Caco-2 (cell line): Measurements from ENCODE around the gene MC1R. TPM values are rescaled to one million over a fixed set of nuclear protein-coding genes. Genes with fewer than 3 reads are reported as not detected.

Experiments used
- BruUV-seq: library from RNA; stranded (reverse); fragments of 400-500 nt; replicated peaks from 2 replicates; lab custom pipeline; 2021; lab: Mats Ljungman, UMichigan
- CTCF ChIA-PET: fragments of 300-600 bp; sonication (Branson Sonifier 250); formaldehyde crosslinking; loops from one replicate; lab custom pipeline; 2022; ENCODE audit warnings: antibody characterized with exemption; lab: Charles Lee
- POLR2A ChIA-PET: fragments of 300-600 bp; sonication (Branson Sonifier 250); formaldehyde crosslinking; loops from one replicate; lab custom pipeline; 2022; ENCODE audit warnings: antibody characterized with exemption; lab: Charles Lee
- DNase-seq, 2 experiments: peaks; one replicate each; pipeline versions ENCODE4 v3.0.0 to v3.0.0-alpha.2; 2020 to 2022
- H3K27me3 ChIP-seq: replicated peaks from 2 replicates; pipeline ENCODE4 v1.6.0; 2011; ENCODE audit warnings: low read length; ENCODE audit not compliant: control insufficient read depth, insufficient read depth
- H3K36me3 ChIP-seq: 2 replicates; pipeline ENCODE4 v1.5.1; 2011; ENCODE audit warnings: low read length; ENCODE audit not compliant: control insufficient read depth, insufficient read depth
- H3K4me1 ChIP-seq: fragments of 250-450 bp; sonication (Bioruptor Pico); 2 replicates; pipeline ENCODE4 v1.5.1; 2020; ENCODE audit warnings: mild to moderate bottlenecking
- H3K4me3 ChIP-seq: 2 replicates; pipeline ENCODE4 v1.5.1; 2011; ENCODE audit warnings: low read depth, mild to moderate bottlenecking, control low read depth, low read length
- H3K9me3 ChIP-seq: fragments of 250-450 bp; sonication (Bioruptor Pico); 2 replicates; pipeline ENCODE4 v1.5.1; 2020; ENCODE audit warnings: mild to moderate bottlenecking, moderate library complexity
- H3K27ac Mint-ChIP-seq: one replicate; pipeline ENCODE4 v1.8.0; 2022; ENCODE audit warnings: mixed read lengths; ENCODE audit not compliant: unreplicated experiment
- H3K27me3 Mint-ChIP-seq: one replicate; pipeline ENCODE4 v1.8.0; 2022; ENCODE audit warnings: mixed read lengths; ENCODE audit not compliant: insufficient read depth, unreplicated experiment
- H3K36me3 Mint-ChIP-seq: one replicate; pipeline ENCODE4 v1.8.0; 2022; ENCODE audit warnings: mild to moderate bottlenecking, mixed read lengths; ENCODE audit not compliant: insufficient read depth, unreplicated experiment
- H3K4me1 Mint-ChIP-seq: one replicate; pipeline ENCODE4 v1.8.0; 2022; ENCODE audit warnings: low read depth, mixed read lengths; ENCODE audit not compliant: unreplicated experiment
- H3K4me3 Mint-ChIP-seq: one replicate; pipeline ENCODE4 v1.8.0; 2022; ENCODE audit warnings: mild to moderate bottlenecking, moderate library complexity, mixed read lengths; ENCODE audit not compliant: unreplicated experiment
- H3K9me3 Mint-ChIP-seq: one replicate; pipeline ENCODE4 v1.8.0; 2022; ENCODE audit warnings: mixed read lengths; ENCODE audit not compliant: unreplicated experiment
- intact Hi-C: fragments of 100-400 bp; cut with micrococcal nuclease; formaldehyde crosslinking; loops from one replicate; pipeline ENCODE4 v1.10.0; 2022; ENCODE audit not compliant: unreplicated experiment
- total RNA-seq: library from RNA; stranded (reverse); gene quantifications from 2 replicates; pipeline ENCODE4 v1.2.3, GENCODE V29; 2022
- TF ChIP-seq, protein P1 (sequence below), 2 experiments: fragments of 200-600 bp in 1 of 2; IDR thresholded peaks; 1 replicate in 1 of 2; 2 replicates in 1 of 2; pipeline versions ENCODE4 v1.5.1 to v1.8.0; 2011 to 2022; ENCODE audit warnings: antibody characterized with exemption in 1 of 2, control low read depth in 1 of 2, inconsistent platforms in 1 of 2, low read depth in 1 of 2, low read length in 1 of 2, mild to moderate bottlenecking in 1 of 2, moderate library complexity in 1 of 2; ENCODE audit not compliant: insufficient read depth in 1 of 2, severe bottlenecking in 1 of 2, unreplicated experiment in 1 of 2

MC1R gene
- total RNA-seq, 1 experiment from 2014 or later: 6.5 TPM

DNA sequence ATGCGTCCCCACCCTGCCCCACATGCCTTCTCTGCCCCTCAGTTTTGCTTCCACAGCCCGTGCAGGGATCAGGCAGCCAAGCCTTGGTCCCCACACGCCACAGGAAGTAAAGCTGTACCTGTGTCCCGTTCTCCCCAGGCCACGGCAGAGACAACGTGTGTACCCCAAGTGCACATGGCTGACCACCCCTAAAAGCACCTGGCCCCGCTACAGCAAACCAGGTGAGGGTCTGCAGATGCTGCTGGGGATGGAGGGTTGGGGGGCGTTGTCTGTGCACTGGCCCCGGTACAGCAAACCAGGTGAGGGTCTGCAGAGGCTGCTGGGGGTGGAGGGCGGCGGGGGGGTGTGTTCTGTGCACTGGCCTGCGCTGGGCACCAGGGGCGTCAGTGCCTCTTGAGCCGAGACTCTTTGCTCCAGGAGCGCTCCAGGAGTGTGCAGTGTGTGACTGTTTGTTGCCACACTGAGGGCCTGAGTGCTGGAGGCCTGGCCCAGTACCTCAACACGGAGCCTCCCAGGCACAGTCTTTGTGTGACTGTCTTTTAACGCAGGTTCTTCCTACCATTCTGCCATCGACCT lies 26.5 kb upstream of the MC1R start:
- Mint-ChIP-seq H3K27me3 (no peaks in the 10 kb centered on the region), H3K36me3 (peaks cover 84% of the 10 kb centered on the region), H3K4me1 (no peaks in the 10 kb centered on the region), H3K4me3 (no peak overlapping the region), H3K9me3 (no peaks in the 10 kb centered on the region), H3K27ac (no peak overlapping the region)
- ChIA-PET POLR2A (interaction anchor here (0.6 kb wide), 1 partner anchor 129 kb away, joined by 4 read pairs; no protein-coding TSS in a partner anchor), CTCF (no interaction called here)
- intact Hi-C loops: no loop called here
- BruUV-seq: no TSS peak
- H3K4me3 ChIP-seq: no peak overlapping the region
- no peaks in the 10 kb centered on the region for H3K9me3 ChIP-seq
- DNase-seq: peak in 1 of 2 experiments; percentile 23
- TF ChIP-seq, protein P1, sequence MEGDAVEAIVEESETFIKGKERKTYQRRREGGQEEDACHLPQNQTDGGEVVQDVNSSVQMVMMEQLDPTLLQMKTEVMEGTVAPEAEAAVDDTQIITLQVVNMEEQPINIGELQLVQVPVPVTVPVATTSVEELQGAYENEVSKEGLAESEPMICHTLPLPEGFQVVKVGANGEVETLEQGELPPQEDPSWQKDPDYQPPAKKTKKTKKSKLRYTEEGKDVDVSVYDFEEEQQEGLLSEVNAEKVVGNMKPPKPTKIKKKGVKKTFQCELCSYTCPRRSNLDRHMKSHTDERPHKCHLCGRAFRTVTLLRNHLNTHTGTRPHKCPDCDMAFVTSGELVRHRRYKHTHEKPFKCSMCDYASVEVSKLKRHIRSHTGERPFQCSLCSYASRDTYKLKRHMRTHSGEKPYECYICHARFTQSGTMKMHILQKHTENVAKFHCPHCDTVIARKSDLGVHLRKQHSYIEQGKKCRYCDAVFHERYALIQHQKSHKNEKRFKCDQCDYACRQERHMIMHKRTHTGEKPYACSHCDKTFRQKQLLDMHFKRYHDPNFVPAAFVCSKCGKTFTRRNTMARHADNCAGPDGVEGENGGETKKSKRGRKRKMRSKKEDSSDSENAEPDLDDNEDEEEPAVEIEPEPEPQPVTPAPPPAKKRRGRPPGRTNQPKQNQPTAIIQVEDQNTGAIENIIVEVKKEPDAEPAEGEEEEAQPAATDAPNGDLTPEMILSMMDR (IDR thresholded peaks at IDR 0.05; ENCODE audit: insufficient read depth in 1 of 2, low read depth in 1 of 2, low read length in 1 of 2, severe bottlenecking in 1 of 2, unreplicated experiment in 1 of 2): no peak
- peaks cover 11% of the 10 kb centered on the region for H3K36me3 ChIP-seq
- H3K27me3 ChIP-seq: no peaks in the 10 kb centered on the region
- no peaks in the 10 kb centered on the region for H3K4me1 ChIP-seq

DNA sequence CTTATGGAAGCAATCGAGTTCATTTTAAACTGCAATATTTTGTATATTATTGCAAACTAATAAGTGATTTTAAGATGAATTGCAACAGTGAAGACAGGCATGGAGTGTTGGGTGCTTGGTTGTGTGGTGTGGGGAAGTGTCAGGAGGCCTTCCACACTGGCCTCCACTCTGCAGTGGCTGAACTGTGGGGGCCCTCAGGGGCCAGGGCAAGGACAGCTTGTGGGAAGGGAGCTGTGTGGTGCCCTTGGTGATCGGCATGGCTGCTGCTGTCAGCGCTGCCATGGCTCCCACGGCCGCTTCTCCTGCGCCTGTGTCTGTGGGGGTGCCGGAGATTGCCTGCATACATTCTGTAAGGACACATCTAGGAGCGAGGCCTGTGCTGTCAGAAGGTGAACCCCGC lies 26.0 kb upstream of the MC1R start:
- DNase-seq: no peak
- no peak overlapping the region for H3K27ac Mint-ChIP-seq
- no peaks in the 10 kb centered on the region for H3K27me3 Mint-ChIP-seq
- TF ChIP-seq, protein P1 (IDR thresholded peaks at IDR 0.05; ENCODE audit: insufficient read depth in 1 of 2, low read depth in 1 of 2, low read length in 1 of 2, severe bottlenecking in 1 of 2, unreplicated experiment in 1 of 2): no peak
- Histone ChIP-seq H3K9me3 (no peaks in the 10 kb centered on the region), H3K36me3 (peaks cover 10% of the 10 kb centered on the region), H3K4me1 (no peaks in the 10 kb centered on the region), H3K4me3 (no peak overlapping the region), H3K27me3 (no peaks in the 10 kb centered on the region)
- intact Hi-C loops: no loop called here
- CTCF ChIA-PET: no interaction called here
- H3K9me3 Mint-ChIP-seq: no peaks in the 10 kb centered on the region
- H3K4me3 Mint-ChIP-seq: no peak overlapping the region
- POLR2A ChIA-PET: interaction anchor here (0.6 kb wide), 1 partner anchor 128 kb away, joined by 4 read pairs; no protein-coding TSS in a partner anchor
- H3K4me1 Mint-ChIP-seq: no peaks in the 10 kb centered on the region
- BruUV-seq: TSS peak; percentile 9
- H3K36me3 Mint-ChIP-seq: peaks cover 84% of the 10 kb centered on the region

DNA sequence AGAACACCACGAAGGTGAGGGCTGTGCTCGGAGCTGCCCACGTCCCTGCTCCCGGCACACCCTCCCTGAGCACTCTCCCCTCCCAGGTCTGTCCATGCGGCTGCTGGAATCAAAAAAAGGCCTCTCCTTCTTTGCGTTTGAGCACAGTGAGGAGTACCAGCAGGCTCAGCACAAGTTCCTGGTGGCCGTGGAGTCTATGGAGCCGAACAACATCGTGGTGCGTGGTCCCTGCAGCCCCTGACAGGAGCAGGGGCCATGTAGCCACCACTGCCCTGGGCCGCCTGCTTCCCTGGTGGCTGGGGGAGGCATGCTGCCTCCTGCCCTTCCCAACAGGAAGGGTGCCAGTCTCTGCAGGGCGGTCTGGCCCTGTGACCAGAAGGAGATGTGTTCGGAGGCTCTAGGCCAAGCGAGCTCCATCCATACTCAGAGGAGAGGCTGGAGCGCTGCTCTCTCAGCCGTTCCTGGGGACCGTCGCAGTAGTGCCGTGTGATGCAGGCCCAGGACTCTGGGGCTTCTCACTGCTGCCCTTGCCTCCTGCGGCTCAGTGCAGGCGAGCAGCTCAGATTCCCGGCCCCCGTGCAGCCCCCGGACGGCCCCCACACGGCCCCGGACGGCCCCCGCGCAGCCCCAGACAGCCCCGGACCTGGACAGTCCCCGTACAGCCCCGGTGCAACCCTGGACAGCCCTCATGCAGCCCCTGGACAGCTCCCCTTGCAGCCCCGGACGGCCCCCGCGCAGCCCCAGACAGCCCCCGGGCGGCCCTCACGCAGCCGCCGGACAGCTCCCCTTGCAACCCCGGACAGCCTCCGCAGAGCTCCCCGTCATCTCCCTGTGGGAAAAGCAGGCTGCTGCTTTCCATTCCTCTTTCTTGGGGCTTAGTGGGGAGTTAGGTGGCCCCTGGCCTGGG lies 24.8 kb upstream of the MC1R start:
- Histone ChIP-seq H3K4me1 (no peaks in the 10 kb centered on the region), H3K36me3 (peaks cover 11% of the 10 kb centered on the region), H3K9me3 (no peaks in the 10 kb centered on the region), H3K4me3 (no peak overlapping the region), H3K27me3 (no peaks in the 10 kb centered on the region)
- no peak for DNase-seq
- CTCF ChIA-PET: no interaction called here
- no peaks in the 10 kb centered on the region for H3K9me3 Mint-ChIP-seq
- no peaks in the 10 kb centered on the region for H3K4me1 Mint-ChIP-seq
- peaks cover 84% of the 10 kb centered on the region for H3K36me3 Mint-ChIP-seq
- no TSS peak for BruUV-seq
- TF ChIP-seq, protein P1 (IDR thresholded peaks at IDR 0.05; ENCODE audit: insufficient read depth in 1 of 2, low read depth in 1 of 2, low read length in 1 of 2, severe bottlenecking in 1 of 2, unreplicated experiment in 1 of 2): no peak
- intact Hi-C loops: no loop called here
- POLR2A ChIA-PET: no interaction called here
- no peak overlapping the region for H3K4me3 Mint-ChIP-seq
- no peaks in the 10 kb centered on the region for H3K27me3 Mint-ChIP-seq
- no peak overlapping the region for H3K27ac Mint-ChIP-seq
